ENCODE data around the gene SHC1.
A peak's percentile ranks its signal among the peaks of the same experiment; 100 is the strongest.
"Not testable (repeated sequence)": the region's sequence is repeated elsewhere in the genome, so short reads cannot be mapped to it uniquely, and the experiment has no call there.

Gene SHC1

GRCh38 chr1:154998818-154999570, 28.4 kb upstream of the SHC1 start:
- no peak overlapping the region for H3K4me3 ChIP-seq (ENCODE audit: low read depth, low read length)
- TF ChIP-seq CTCF (IDR thresholded peaks at IDR 0.05; ENCODE audit: control insufficient read depth, extremely low read depth, insufficient read depth), result peak; percentile 49
- no peak for DNase-seq (ENCODE audit: low read depth)

GRCh38 chr1:154998201-154998780, 27.7 kb upstream of the SHC1 start:
- no peak overlapping the region for H3K4me3 ChIP-seq (ENCODE audit: low read depth, low read length)
- peak; percentile 27 for TF ChIP-seq CTCF (IDR thresholded peaks at IDR 0.05; ENCODE audit: control insufficient read depth, extremely low read depth, insufficient read depth)
- DNase-seq (ENCODE audit: low read depth), result no peak

- no peak for DNase-seq (ENCODE audit: low read depth)
- no peak for TF ChIP-seq CTCF (IDR thresholded peaks at IDR 0.05; ENCODE audit: control insufficient read depth, extremely low read depth, insufficient read depth)
Observed at GRCh38 chr1:154996966-154997701, 26.6 kb upstream of the SHC1 start.

GRCh38 chr1:154995301-154995983, 24.9 kb upstream of the SHC1 start:
- not testable (repeated sequence) for DNase-seq (ENCODE audit: low read depth); H3K4me3 ChIP-seq (ENCODE audit: low read depth, low read length)
- TF ChIP-seq CTCF (IDR thresholded peaks at IDR 0.05; ENCODE audit: control insufficient read depth, extremely low read depth, insufficient read depth), result peak; percentile 41

More at GRCh38 chr1:154996966-154997701, 26.6 kb upstream of the SHC1 start:
- no peak overlapping the region for H3K4me3 ChIP-seq (ENCODE audit: low read depth, low read length)

- no peak for TF ChIP-seq CTCF (IDR thresholded peaks at IDR 0.05; ENCODE audit: control insufficient read depth, extremely low read depth, insufficient read depth)
- DNase-seq (ENCODE audit: low read depth), result no peak
Observed at GRCh38 chr1:154994591-154994990, 24.0 kb upstream of the SHC1 start.

GRCh38 chr1:154994269-154994587, 23.7 kb upstream of the SHC1 start:
- no peak overlapping the region for H3K4me3 ChIP-seq (ENCODE audit: low read depth, low read length)
- no peak for TF ChIP-seq CTCF (IDR thresholded peaks at IDR 0.05; ENCODE audit: control insufficient read depth, extremely low read depth, insufficient read depth)
- DNase-seq (ENCODE audit: low read depth), result no peak

More at GRCh38 chr1:154994591-154994990, 24.0 kb upstream of the SHC1 start:
- H3K4me3 ChIP-seq (ENCODE audit: low read depth, low read length), result no peak overlapping the region

Data from LNCaP clone FGC (cell line).